Measurements from ENCODE around the gene LOXHD1. TPM values are rescaled to one million over a fixed set of nuclear protein-coding genes. Genes with fewer than 3 reads are reported as not detected.

LOXHD1 gene
- total RNA-seq, 1 donor from 2014 or later, result not detected

DNA sequence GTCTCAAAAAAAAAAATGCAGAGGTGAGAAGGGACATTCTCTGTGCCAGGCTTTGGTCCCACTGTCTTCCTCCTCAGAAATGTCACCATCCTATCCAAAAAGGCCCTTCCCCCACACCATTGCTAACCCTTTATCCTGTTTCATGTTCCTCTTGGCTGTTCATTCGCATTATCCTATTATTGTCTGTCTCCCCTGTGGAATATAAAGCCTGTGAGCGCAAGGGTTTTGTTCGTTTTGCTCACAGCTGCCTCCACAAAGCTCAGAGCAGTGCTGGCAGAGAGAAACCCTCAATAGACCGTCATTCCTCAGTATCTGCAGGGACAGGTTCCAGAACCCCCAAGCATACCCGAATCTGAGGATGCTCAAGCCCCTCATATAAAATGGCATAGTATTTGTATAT lies 91.8 kb downstream of the LOXHD1 start:
- no peak overlapping the region for H3K4me3 ChIP-seq (ENCODE audit: low read depth, low read length)
- DNase-seq (ENCODE audit: low read depth), result no peak
- TF ChIP-seq, protein P1, sequence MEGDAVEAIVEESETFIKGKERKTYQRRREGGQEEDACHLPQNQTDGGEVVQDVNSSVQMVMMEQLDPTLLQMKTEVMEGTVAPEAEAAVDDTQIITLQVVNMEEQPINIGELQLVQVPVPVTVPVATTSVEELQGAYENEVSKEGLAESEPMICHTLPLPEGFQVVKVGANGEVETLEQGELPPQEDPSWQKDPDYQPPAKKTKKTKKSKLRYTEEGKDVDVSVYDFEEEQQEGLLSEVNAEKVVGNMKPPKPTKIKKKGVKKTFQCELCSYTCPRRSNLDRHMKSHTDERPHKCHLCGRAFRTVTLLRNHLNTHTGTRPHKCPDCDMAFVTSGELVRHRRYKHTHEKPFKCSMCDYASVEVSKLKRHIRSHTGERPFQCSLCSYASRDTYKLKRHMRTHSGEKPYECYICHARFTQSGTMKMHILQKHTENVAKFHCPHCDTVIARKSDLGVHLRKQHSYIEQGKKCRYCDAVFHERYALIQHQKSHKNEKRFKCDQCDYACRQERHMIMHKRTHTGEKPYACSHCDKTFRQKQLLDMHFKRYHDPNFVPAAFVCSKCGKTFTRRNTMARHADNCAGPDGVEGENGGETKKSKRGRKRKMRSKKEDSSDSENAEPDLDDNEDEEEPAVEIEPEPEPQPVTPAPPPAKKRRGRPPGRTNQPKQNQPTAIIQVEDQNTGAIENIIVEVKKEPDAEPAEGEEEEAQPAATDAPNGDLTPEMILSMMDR (conservative IDR thresholded peaks at IDR 0.05; ENCODE audit: low read depth, low read length), result no peak

GRCh38 chr18:46563317-46563716 lies 93.7 kb downstream of the LOXHD1 start:
- DNase-seq (ENCODE audit: low read depth), result no peak
- TF ChIP-seq, protein P1 (conservative IDR thresholded peaks at IDR 0.05; ENCODE audit: low read depth, low read length), result no peak
- no peak overlapping the region for H3K4me3 ChIP-seq (ENCODE audit: low read depth, low read length)

DNA sequence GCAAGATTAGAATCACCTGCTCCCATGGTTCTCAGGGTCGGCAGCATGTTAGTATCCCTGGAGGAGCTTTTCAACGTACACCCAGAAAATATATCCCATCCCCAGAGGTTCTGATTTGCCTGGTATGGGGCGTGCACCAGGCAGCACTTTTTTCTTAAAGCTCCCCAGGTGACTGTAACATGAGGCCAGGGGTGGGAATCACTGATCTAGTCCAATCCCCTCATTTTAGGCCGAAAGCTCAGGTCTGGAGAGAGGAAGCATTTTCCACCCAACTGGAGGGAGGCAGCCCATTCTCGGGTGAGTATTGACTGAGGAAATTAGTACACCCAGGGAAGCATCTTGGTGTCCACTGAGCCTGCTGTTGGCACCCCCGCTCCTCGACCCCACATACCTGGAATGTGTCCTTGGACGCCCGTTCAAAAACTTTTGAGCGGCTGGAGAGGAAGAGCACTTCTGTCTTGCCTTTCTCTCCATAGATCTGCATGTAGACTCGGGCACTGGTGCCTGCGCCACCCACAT lies 94.3 kb downstream of the LOXHD1 start:
- DNase-seq (ENCODE audit: low read depth), result no peak
- TF ChIP-seq, protein P1 (conservative IDR thresholded peaks at IDR 0.05; ENCODE audit: low read depth, low read length), result no peak
- H3K4me3 ChIP-seq (ENCODE audit: low read depth, low read length), result no peak overlapping the region

DNA sequence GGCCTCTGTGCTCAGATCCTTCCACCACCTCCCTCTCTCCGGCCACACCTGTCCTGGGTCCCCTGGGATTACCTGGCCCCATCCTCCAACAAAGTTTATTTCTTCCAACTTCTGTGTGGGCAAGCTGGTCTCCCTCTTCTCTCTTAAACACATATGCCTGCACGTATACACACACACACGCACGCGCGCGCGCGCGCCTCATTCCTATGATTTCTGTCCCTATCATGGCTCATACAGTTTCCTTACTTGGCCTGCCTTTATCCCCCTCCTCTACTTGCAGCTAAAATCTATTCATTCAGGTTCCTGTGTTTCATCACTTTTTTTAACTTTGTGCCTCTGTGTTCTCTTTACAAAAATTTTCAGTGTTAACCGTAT lies 96.4 kb downstream of the LOXHD1 start:
- H3K4me3 ChIP-seq (ENCODE audit: low read depth, low read length), result no peak overlapping the region
- TF ChIP-seq, protein P1 (conservative IDR thresholded peaks at IDR 0.05; ENCODE audit: low read depth, low read length), result no peak
- no peak for DNase-seq (ENCODE audit: low read depth)

DNA sequence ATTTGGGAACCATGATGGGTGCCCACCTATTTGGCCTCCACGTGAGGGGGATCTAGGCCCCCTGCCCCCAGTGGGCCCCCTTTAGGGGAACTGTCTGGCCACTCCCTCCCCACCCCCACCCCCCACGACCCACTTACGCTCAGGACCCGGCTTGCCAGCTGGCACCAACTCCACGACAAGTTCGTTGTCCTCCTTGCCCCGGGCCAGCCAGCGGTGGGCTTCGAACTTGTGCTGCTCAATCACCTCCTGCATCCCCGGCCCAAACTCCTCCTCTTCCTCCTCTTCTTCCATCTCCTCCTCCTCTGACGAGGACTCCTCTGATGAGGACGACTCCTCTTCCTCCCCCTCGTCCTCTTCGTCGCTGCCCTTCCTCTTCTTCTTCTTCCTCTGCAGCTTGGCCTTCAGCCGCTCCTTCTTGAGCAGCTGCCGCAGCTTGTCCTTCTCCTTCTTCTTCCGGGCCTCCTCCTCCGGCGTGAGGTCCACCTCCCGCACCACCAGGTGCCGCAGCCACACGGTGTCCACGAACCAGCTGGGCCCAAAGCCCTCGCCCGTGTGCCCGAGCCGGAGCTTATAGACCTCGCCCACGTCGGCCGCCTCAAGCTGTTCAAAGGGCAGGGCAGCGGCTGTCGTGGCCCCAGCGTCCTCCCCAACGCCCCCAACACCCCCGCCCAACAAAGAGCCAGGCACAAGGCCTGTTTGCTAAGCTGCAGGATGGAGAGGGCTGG lies 96.9 kb downstream of the LOXHD1 start:
- no peak for DNase-seq (ENCODE audit: low read depth)
- no peak overlapping the region for H3K4me3 ChIP-seq (ENCODE audit: low read depth, low read length)
- TF ChIP-seq, protein P1 (conservative IDR thresholded peaks at IDR 0.05; ENCODE audit: low read depth, low read length), result no peak

GRCh38 chr18:46559296-46559695 lies 97.7 kb downstream of the LOXHD1 start:
- H3K4me3 ChIP-seq (ENCODE audit: low read depth, low read length), result no peak overlapping the region
- TF ChIP-seq, protein P1 (conservative IDR thresholded peaks at IDR 0.05; ENCODE audit: low read depth, low read length), result no peak
- DNase-seq (ENCODE audit: low read depth), result no peak
